Occipital lobe (tissue), 2 donors: ENCODE results near the gene RIGI. TPM values are rescaled to one million over a fixed set of nuclear protein-coding genes. Genes with fewer than 3 reads are reported as not detected.
"Not testable (repeated sequence)": the region's sequence is repeated elsewhere in the genome, so short reads cannot be mapped to it uniquely, and the experiment has no call there.

Experiments
- DNase-seq: peaks from one replicate; lab custom pipeline; 2025; lab: John Stamatoyannopoulos, UW
- total RNA-seq: library from RNA; depleted of rRNA; stranded (reverse); fragments of >200 nt; gene quantifications from one replicate; pipeline ENCODE4 v1.2.3, GENCODE V29; 2014

Gene RIGI
- total RNA-seq, 1 donor from 2014 or later = 10.9 TPM

DNA sequence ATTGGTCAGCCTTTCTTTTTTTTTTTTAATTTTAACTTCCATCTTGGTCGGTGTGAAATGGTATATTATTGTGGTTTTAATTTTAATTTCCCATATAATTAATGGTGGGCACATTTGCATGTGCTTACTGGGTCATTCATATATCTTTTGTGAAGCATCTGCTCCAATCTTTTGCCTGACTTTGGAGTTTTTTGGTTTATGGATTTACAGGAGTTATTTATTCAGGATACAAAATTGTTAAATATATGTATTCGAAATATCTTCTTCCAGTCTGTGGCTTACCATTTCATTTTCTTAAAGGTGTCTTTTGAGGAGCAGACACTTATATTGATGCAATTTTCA, 682 bp upstream of the RIGI start:
- no peak for DNase-seq

DNA sequence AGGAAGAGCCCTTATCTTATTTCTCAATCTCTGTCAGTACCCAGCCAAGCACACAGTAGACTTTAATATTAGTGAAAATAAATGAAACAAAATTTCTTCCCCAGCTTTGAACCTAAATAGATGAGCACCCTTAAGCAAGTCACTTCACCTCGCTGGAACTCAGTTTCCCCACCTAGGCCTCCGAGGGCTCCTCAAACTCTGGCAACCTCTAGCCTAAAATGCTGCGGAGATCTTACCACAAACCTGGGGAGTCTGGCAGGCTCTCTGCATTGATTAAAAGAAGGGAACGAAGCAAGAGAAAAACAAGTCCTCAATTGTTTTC, 326 bp downstream of the RIGI start:
- no peak for DNase-seq

DNA sequence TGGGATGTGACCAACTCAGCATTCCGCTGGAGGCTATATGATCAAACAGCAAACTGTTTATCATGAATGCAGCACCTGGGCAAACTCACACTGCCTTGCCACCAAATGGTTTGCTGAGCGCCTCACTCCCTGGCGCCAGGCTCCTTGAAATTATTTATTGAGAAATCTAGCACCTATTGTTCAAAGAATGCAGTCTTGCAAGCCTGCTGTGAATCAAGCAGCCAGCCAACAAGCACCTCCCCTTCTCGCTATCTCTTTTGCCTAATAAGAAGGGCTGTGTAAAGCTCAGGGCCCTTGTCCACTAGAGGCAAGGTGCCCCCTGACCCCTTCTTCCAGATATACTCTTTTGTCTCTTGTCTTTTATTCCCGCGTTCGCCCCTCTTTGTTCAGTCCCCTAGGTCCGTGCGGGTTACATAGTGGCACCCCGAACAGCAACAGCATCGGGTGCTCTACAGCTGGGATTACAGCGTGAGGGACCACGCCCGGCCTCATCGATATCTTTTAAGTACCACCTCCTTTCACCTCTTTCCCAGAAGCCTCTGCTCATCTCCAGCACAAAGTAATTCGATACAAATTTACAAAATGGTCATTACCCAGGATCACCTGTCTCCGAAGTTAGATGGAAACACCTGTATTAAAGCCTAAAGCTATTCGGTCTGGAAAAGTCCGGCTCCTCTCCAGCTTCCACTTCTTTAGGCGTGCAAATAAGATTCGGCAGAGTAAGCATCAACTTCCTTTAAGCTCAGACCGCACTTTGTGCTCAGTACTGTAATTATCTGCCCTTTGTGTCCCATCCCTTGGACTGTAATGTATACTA, 896 bp downstream of the RIGI start:
- no peak for DNase-seq

DNA sequence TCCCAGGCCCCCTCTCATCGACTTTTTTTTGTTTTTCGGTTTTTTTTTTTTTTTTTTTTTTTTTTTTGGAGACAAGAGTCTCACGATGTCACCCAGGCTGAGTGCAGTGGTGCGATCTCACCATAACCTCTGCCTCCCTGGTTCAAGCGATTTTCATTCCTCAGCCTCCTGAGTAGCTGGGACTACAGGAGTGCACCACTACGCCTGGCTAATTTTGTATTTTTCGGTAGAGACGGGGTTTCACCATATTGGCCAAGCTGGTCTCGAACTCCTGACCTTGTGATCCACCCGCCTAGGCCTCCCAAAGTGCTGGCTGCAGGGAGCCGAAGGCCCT, 1.5 kb downstream of the RIGI start:
- DNase-seq = not testable (repeated sequence)

DNA sequence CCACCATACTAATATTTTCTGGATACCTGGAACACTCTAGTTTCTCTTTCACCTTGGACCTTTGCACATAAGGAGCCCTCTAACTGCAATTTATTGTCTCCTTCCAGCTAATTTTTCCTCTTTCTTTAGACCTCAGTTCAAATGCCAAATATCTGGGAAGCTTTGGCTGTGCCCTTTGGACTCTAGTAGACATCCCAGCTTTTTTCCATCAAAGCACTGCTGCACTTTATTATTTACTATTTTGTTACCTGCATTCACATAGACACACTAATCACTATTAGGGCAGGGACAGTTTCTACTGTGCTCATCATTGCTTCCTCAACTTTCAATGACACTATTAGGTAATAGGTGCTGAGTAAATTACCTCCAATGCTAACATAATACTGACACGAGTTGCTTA, 2.1 kb downstream of the RIGI start:
- no peak for DNase-seq

DNA sequence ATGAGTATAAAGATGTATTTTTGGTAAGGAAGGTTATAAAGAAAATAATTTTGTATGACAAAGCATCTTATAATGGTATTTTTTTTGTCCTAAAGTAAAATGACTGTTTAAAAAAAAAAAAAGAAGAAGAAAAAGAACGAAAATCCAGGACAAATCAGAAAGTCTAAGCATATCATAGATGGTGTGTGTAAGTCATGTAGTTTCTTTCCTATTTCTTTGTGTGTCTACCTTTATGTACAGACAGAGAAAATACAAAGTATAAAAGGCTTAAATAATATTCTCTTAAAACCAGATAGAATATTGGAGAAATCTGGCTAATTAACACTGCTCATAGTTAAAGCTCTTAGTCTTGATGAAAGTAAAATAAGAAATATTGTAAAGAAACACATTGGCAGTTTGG, 7.7 kb downstream of the RIGI start:
- DNase-seq = no peak

DNA sequence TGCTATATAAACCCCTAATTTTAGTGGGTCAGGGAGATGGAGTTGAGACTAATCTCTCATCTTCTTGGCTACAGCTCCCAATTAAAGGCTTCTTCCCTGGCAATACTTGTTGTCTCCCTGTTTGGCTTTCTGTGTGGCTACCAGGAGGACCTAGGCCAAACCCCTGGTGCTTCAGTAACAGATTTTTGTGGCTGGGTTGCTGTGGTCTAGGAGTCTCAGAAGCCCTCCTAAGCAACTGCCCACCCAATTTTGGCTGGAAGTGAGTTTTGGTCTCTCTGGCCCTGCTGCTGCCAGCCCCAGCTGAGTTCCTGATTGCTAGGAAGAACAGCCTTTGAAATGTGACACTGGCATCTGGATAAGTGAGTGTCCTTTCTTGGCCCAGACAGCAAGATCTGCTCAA, 9.8 kb downstream of the RIGI start:
- DNase-seq = no peak

DNA sequence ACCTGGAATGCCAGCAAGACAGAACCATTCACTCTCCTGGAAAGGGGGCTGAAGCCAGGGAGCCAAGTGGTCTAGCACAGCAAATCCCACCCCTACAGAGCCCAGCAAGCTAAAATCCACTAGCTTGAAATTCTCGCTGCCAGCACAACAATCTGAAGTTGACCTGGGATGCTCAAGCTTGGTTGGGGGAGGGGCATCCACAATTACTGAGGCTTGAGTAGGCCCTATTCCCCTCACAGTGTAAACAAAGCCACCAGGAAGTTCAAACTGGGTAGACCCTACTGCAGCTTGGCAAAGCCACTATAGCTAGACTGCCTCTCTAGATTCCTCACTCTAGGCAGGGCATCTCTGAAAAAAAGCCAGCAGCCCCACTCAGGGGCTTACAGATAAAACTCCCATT, 17.3 kb downstream of the RIGI start:
- no peak for DNase-seq

DNA sequence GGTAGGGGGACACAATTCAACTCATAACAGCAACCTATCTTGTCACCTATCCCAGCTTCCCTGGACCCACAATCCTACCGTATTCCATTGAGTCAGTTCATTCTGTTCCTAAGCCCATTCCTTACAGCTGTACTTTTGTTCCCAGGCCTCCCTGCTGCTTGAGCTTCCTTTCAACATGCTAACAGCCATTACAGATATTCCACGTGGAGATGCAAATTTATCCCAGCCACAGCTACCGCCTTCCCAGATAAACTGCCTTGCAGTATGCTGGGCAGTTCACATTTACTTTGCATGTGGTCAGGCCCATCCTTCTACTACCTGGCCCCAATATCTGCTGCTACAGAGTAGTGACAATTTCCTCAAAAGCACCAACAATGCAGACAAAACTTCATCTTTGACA, 23.0 kb downstream of the RIGI start:
- no peak for DNase-seq

DNA sequence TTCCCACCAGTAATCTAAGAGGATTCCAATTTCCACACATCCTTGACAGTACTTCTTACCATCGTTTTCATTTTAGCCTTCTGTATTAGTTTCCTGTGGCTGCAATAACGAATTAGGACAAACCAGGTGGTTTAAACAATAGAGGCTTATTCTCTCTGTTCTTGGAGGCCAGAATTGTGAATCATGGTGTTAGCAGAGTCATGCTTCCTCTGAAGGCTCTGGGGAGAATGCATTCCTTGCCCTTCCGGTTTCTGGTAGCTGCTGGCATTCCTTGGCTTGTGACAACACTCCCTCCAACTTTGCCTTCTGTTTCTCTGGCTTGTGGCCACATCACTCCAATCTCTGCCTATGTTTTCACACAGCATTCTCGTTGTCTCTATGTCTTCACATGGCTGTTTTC, 23.5 kb downstream of the RIGI start:
- DNase-seq = no peak

DNA sequence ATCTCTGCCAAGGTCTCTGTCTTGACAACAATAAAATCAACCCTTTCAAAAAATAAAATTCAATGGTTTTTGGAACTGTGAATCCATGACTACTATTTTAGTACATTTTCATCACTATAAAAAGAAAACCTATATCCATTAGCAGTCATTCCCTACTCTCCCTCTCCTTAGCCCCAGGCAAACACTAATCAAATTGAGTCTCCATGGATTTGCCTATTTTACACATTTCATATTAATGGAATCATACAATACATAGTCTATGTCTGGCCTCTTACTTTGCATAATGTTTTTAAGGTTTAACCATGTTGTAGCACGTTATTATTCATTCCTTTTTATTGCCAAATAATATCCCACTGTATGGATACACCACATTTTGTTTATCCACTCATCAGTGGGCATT, 24.1 kb downstream of the RIGI start:
- no peak for DNase-seq

DNA sequence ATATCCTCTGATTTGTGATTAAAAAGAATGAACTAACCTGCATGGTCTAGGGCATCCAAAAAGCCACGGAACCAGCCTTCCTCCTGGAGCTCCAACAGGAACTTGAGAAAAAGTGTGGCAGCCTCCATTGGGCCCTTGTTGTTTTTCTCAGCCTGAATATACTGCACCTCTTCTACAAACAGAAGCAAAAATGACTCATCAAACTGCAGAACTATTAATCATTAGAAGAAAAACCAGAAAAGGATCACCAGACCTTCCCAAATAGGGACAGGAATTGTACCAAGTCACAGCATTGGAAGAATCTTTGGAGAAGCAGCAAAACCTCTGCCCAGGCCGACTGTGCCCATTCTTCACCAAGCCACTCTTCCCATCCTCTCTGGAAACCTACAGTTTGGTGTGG, 25.2 kb downstream of the RIGI start:
- no peak for DNase-seq

DNA sequence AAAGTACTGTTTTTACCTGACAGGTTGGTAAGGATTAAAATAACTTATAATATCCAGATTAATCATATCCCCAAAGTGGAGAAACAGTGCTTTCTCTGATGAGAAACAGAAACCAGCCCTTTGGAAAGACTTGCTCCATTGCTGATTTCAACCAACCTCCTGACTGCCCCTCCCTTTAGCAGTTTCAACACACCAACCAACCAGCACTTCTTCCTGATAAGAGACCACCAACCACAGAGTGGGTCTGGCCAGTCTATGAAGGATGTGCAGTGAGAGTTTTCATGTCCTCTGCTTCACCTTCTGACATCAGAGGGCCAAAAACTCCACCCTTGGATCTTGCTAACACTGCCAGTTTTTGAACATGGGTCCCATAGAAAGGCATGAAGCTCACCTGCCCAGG, 28.1 kb downstream of the RIGI start:
- no peak for DNase-seq

DNA sequence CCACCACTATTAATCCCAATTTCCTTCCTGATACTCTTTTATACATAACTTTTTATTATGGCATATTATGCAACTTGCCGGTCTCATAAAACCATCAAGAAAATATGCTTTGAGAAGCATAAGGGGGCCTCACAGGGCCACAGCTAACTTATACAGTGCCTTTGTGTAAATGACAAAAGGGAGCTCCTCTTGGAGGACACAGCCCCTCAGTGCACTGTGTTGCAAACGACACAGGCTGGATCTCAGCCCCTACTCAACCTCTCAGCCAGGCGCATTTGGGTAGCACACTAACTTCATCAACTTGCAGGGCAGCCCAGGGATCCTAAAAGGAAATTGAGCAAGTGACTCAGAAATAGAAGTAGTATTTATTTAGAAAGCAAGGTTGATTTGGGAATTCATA, 35.4 kb downstream of the RIGI start:
- DNase-seq = no peak

DNA sequence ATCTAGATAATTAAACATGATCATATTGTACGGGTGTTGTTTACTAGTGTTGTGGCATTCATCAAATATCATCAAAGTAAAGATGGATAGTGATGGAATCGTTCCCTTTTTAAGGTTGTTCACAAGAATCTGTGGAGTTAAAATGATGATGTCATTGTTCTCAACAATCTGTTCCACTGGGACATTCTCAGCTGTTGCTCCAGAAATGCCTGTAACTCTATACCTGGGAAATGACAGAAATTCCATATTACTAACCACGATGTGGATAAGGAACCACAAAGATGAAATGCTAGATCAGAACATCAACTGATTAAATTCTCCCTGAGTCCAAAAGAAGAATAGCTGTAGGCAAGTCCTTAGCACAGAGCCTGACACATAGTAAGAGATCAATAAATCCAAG, 38.0 kb downstream of the RIGI start:
- DNase-seq = no peak

DNA sequence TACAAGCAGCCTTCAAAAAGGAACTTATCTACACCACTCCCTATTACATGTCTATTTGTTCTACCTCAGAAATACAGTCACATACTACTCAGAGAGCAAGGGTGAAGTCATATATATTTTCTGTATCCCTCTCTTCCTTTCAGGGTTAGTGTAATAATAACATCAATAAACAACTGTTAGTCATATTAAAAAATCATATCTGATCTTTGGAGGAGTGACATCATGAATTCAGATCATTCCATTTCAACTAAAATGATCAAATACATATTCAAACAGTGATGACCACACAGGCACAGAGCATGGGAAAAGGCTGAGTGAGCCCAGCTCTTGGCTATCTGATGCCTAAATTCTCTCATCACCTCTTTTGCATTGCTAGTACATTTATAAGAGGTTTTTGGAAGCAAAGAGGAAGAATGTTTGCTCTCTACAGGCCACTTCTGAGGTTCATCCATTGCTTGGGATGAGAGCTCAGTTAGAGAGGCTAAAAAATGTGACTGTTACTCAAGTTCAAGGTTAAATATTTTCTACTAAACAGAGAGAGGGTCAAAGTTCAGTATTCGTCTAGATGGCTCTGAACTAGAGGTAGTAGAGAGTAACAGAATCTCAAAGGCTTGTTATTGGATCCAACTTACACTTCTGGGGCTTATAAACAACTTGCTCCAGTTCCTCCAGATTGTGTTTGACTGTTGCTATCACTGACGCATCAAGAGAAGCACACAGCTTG, 39.0 kb downstream of the RIGI start:
- no peak for DNase-seq

DNA sequence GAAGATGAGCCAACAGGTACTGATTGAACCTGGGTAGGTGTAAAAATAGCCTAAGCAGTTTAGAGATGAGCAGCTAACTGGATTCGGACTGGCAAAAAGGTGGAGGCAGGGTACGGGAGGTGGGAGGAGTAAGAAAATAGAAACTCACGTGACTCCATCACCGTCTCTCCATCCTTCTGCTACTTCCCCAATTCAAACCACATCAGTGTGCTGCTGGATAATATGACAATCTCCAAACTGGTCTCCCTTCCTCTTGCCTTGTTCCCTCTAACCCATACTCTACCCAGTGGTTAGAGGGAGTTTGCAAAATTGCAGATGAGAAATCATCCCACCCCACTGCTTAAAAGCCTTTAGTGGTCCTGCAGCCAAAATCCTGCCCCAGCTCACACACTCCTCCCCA, 42.7 kb downstream of the RIGI start:
- DNase-seq = no peak

Other genes with a start within 250 kb of the RIGI start
- 17.0 TPM for gene ACO1, start 141.6 kb downstream of the RIGI start, total RNA-seq
- 4.4 TPM for gene SMIM27, start 26.1 kb upstream of the RIGI start, total RNA-seq
- 49.9 TPM for gene TOPORS, start 26.4 kb upstream of the RIGI start, total RNA-seq
- gene NDUFB6, start 47.0 kb upstream of the RIGI start, total RNA-seq = 43.2 TPM
- gene TAF1L, start 109.5 kb upstream of the RIGI start, total RNA-seq = 0.78 TPM